Measurements from ENCODE around the gene PHPT1.

GRCh38 chr9:136886610-136887597 is 37.7 kb downstream of the PHPT1 start:
- TF ChIP-seq CTCF (IDR thresholded peaks at IDR 0.05) (peak in 1 of 6 experiments; percentile 4), POLR2A (IDR thresholded peaks at IDR 0.05) (no peak)
